ENCODE measurements around the gene ZNF865.

The ZNF865 gene

GRCh38 chr19:55616395-55616875, 11.0 kb downstream of the ZNF865 start:
- in situ Hi-C loops (cut with MboI; ENCODE audit: low pct_unique_long_range_greater_than_20kb, low sequenced_read_pairs, unreplicated experiment): loop anchor here (25.0 kb wide), 1 partner anchor 1154 kb away; the partner anchor contains the start of genes CDC42EP5 and LENG9
- no peak for TF ChIP-seq CTCF (IDR thresholded peaks at IDR 0.05; ENCODE audit: extremely low read depth, insufficient read depth, missing control alignments)
- DNase-seq (ENCODE audit: low spot score): no peak

- no peak for DNase-seq (ENCODE audit: low spot score)
- in situ Hi-C loops (cut with MboI; ENCODE audit: low pct_unique_long_range_greater_than_20kb, low sequenced_read_pairs, unreplicated experiment): loop anchor here (25.0 kb wide), 1 partner anchor 1155 kb away; the partner anchor contains the start of genes CDC42EP5 and LENG9
- no peak for TF ChIP-seq CTCF (IDR thresholded peaks at IDR 0.05; ENCODE audit: extremely low read depth, insufficient read depth, missing control alignments)
These were observed 12.0 kb downstream of the ZNF865 start for GRCh38 chr19:55617426-55617825.

- in situ Hi-C loops (cut with MboI; ENCODE audit: low pct_unique_long_range_greater_than_20kb, low sequenced_read_pairs, unreplicated experiment): loop anchor here (25.0 kb wide), 1 partner anchor 1156 kb away; the partner anchor contains the start of genes CDC42EP5 and LENG9
- TF ChIP-seq CTCF (IDR thresholded peaks at IDR 0.05; ENCODE audit: extremely low read depth, insufficient read depth, missing control alignments): no peak
- DNase-seq (ENCODE audit: low spot score): no peak
These were observed 13.0 kb downstream of the ZNF865 start for GRCh38 chr19:55618426-55618825.

- DNase-seq (ENCODE audit: low spot score): no peak
- TF ChIP-seq CTCF (IDR thresholded peaks at IDR 0.05; ENCODE audit: extremely low read depth, insufficient read depth, missing control alignments): no peak
- in situ Hi-C loops (cut with MboI; ENCODE audit: low pct_unique_long_range_greater_than_20kb, low sequenced_read_pairs, unreplicated experiment): loop anchor here (25.0 kb wide), 1 partner anchor 1157 kb away; the partner anchor contains the start of genes CDC42EP5 and LENG9
These were observed 13.8 kb downstream of the ZNF865 start for GRCh38 chr19:55619286-55619685.

GRCh38 chr19:55620410-55621204, 15.2 kb downstream of the ZNF865 start:
- in situ Hi-C loops (cut with MboI; ENCODE audit: low pct_unique_long_range_greater_than_20kb, low sequenced_read_pairs, unreplicated experiment): loop anchor here (25.0 kb wide), 1 partner anchor 1158 kb away; the partner anchor contains the start of genes CDC42EP5 and LENG9
- no peak for TF ChIP-seq CTCF (IDR thresholded peaks at IDR 0.05; ENCODE audit: extremely low read depth, insufficient read depth, missing control alignments)
- DNase-seq (ENCODE audit: low spot score): no peak

GRCh38 chr19:55621205-55621672, 15.8 kb downstream of the ZNF865 start:
- in situ Hi-C loops (cut with MboI; ENCODE audit: low pct_unique_long_range_greater_than_20kb, low sequenced_read_pairs, unreplicated experiment): loop anchor here (25.0 kb wide), 1 partner anchor 1159 kb away; the partner anchor contains the start of genes CDC42EP5 and LENG9
- DNase-seq (ENCODE audit: low spot score): no peak
- TF ChIP-seq CTCF (IDR thresholded peaks at IDR 0.05; ENCODE audit: extremely low read depth, insufficient read depth, missing control alignments): no peak

Data from GM13977 (cell line).